Breast epithelium (tissue), 4 donors: ENCODE results near the gene PKHD1. TPM values are rescaled to one million over a fixed set of nuclear protein-coding genes. Genes with fewer than 3 reads are reported as not detected.

Experiments used
- DNase-seq, 2 donors: peaks; one replicate each; pipeline ENCODE4 v3.0.0-alpha.2; 2019; ENCODE audit warnings: low spot score in 2 of 2
- H3K27ac ChIP-seq, 2 donors: fragments of 200-600 bp; sonication (generic) in 1 of 2; one replicate each; pipeline ENCODE4 v1.5.1; 2016 to 2019; ENCODE audit warnings: mild to moderate bottlenecking in 1 of 2
- H3K27me3 ChIP-seq, 2 donors: fragments of 200-600 bp; sonication (generic) in 1 of 2; one replicate each; pipeline versions ENCODE4 v1.5.1 to v1.6.0; 2017 to 2019; ENCODE audit warnings: control low read depth in 1 of 2, mild to moderate bottlenecking in 1 of 2
- H3K36me3 ChIP-seq: fragments of 200-600 bp; one replicate; pipeline ENCODE4 v1.5.1; 2019
- H3K4me1 ChIP-seq, 2 donors: fragments of 200-600 bp; sonication (generic); one replicate each; pipeline ENCODE4 v1.5.1; 2016 to 2019; ENCODE audit warnings: control low read depth in 1 of 2
- H3K4me3 ChIP-seq, 3 donors: fragments of 200-600 bp; sonication (generic); 1 replicate in 2 of 3; 2 replicates in 1 of 3; pipeline ENCODE4 v1.5.1; 2016 to 2019; ENCODE audit warnings: mild to moderate bottlenecking in 3 of 3, moderate library complexity in 2 of 3
- H3K9me3 ChIP-seq, 2 donors: fragments of 200-600 bp; sonication (generic) in 1 of 2; one replicate each; pipeline ENCODE4 v1.5.1; 2016 to 2019; ENCODE audit warnings: control low read depth in 1 of 2
- CTCF ChIP-seq, 3 donors: fragments of 450-650 bp; IDR thresholded peaks; one replicate each; pipeline ENCODE4 v1.5.1; 2016 to 2017; ENCODE audit warnings: antibody characterized with exemption in 3 of 3, mild to moderate bottlenecking in 3 of 3, moderate library complexity in 3 of 3
- POLR2A ChIP-seq: fragments of 450-650 bp; IDR thresholded peaks from one replicate; pipeline ENCODE4 v1.6.1; 2016; ENCODE audit warnings: antibody characterized with exemption, mild to moderate bottlenecking, moderate library complexity
- POLR2AphosphoS5 ChIP-seq, 3 donors: sonication (generic); formaldehyde crosslinking; IDR thresholded peaks; one replicate each; pipeline ENCODE4 v1.6.1; 2017; ENCODE audit warnings: antibody characterized with exemption in 3 of 3
- intact Hi-C: fragments of 100-400 bp; cut with DNase I; formaldehyde crosslinking; loops from one replicate; pipeline ENCODE4 v1.15.1; 2023; ENCODE audit warnings: low total_unique reads
- total RNA-seq, 3 donors: library from RNA; depleted of rRNA; stranded (reverse); fragments of >200 nt; gene quantifications; one replicate each; pipeline ENCODE4 v1.1.0, GENCODE V29; 2016

PKHD1 gene
- total RNA-seq, 3 donors from 2014 or later, result 0.44 to 1.1 (median 0.66) TPM

- no peaks in the 10 kb centered on the region for H3K4me1 ChIP-seq
- H3K27me3 ChIP-seq, result no peaks in the 10 kb centered on the region
- intact Hi-C loops, result no loop called here
- H3K27ac ChIP-seq, result no peak overlapping the region
- no peak for DNase-seq
- H3K9me3 ChIP-seq, result peaks cover 0 to 12% of the 10 kb centered on the region in 2 donors
- no peak for TF ChIP-seq POLR2A
- no peak for TF ChIP-seq POLR2AphosphoS5 (IDR thresholded peaks at IDR 0.05)
- no peak for TF ChIP-seq CTCF (IDR thresholded peaks at IDR 0.05)
- H3K4me3 ChIP-seq, result no peak overlapping the region
- no peaks in the 10 kb centered on the region for H3K36me3 ChIP-seq
Observed at GRCh38 chr6:52117352-52117751, 29.9 kb upstream of the PKHD1 start.

- no peak for DNase-seq
- no peak for TF ChIP-seq CTCF (IDR thresholded peaks at IDR 0.05)
- Histone ChIP-seq H3K27me3 (no peaks in the 10 kb centered on the region), H3K9me3 (peaks cover 0 to 12% of the 10 kb centered on the region in 2 donors), H3K4me3 (no peak overlapping the region), H3K4me1 (no peaks in the 10 kb centered on the region), H3K36me3 (no peaks in the 10 kb centered on the region), H3K27ac (no peak overlapping the region)
- intact Hi-C loops, result no loop called here
Observed at GRCh38 chr6:52116605-52116948, 29.2 kb upstream of the PKHD1 start.

GRCh38 chr6:52115891-52116604 lies 28.6 kb upstream of the PKHD1 start:
- no peak for DNase-seq
- Histone ChIP-seq H3K36me3 (no peaks in the 10 kb centered on the region), H3K27ac (no peak overlapping the region), H3K4me3 (no peak overlapping the region), H3K4me1 (no peaks in the 10 kb centered on the region), H3K27me3 (no peaks in the 10 kb centered on the region), H3K9me3 (peaks cover 0 to 12% of the 10 kb centered on the region in 2 donors)
- TF ChIP-seq POLR2AphosphoS5 (IDR thresholded peaks at IDR 0.05) (no peak), POLR2A (no peak), CTCF (IDR thresholded peaks at IDR 0.05) (no peak)
- intact Hi-C loops, result no loop called here

- intact Hi-C loops, result no loop called here
- no peaks in the 10 kb centered on the region for H3K36me3 ChIP-seq
- H3K9me3 ChIP-seq, result peaks cover 0 to 12% of the 10 kb centered on the region in 2 donors
- no peak overlapping the region for H3K4me3 ChIP-seq
- no peak for DNase-seq
- H3K4me1 ChIP-seq, result no peaks in the 10 kb centered on the region
- no peak for TF ChIP-seq CTCF (IDR thresholded peaks at IDR 0.05)
- no peak for TF ChIP-seq POLR2AphosphoS5 (IDR thresholded peaks at IDR 0.05)
- no peak for TF ChIP-seq POLR2A
- H3K27ac ChIP-seq, result no peak overlapping the region
- no peaks in the 10 kb centered on the region for H3K27me3 ChIP-seq
Observed at GRCh38 chr6:52115145-52115741, 27.8 kb upstream of the PKHD1 start.

- Histone ChIP-seq H3K4me1 (no peaks in the 10 kb centered on the region), H3K9me3 (no peaks in the 10 kb centered on the region), H3K27ac (no peak overlapping the region), H3K4me3 (no peak overlapping the region), H3K36me3 (no peaks in the 10 kb centered on the region), H3K27me3 (no peaks in the 10 kb centered on the region)
- intact Hi-C loops, result no loop called here
- DNase-seq, result no peak
- TF ChIP-seq POLR2A (no peak), POLR2AphosphoS5 (IDR thresholded peaks at IDR 0.05) (no peak), CTCF (IDR thresholded peaks at IDR 0.05) (no peak)
Observed at GRCh38 chr6:52109171-52109571, 21.8 kb upstream of the PKHD1 start.
